EL (cell line): ENCODE measurements around the gene PPP6R3.
"Not testable (repeated sequence)": the region's sequence is repeated elsewhere in the genome, so short reads cannot be mapped to it uniquely, and the experiment has no call there.

ENCODE experiments used
- DNase-seq: peaks from one replicate; pipeline ENCODE4 v3.0.0-alpha.2; 2016

Gene PPP6R3, protein sequence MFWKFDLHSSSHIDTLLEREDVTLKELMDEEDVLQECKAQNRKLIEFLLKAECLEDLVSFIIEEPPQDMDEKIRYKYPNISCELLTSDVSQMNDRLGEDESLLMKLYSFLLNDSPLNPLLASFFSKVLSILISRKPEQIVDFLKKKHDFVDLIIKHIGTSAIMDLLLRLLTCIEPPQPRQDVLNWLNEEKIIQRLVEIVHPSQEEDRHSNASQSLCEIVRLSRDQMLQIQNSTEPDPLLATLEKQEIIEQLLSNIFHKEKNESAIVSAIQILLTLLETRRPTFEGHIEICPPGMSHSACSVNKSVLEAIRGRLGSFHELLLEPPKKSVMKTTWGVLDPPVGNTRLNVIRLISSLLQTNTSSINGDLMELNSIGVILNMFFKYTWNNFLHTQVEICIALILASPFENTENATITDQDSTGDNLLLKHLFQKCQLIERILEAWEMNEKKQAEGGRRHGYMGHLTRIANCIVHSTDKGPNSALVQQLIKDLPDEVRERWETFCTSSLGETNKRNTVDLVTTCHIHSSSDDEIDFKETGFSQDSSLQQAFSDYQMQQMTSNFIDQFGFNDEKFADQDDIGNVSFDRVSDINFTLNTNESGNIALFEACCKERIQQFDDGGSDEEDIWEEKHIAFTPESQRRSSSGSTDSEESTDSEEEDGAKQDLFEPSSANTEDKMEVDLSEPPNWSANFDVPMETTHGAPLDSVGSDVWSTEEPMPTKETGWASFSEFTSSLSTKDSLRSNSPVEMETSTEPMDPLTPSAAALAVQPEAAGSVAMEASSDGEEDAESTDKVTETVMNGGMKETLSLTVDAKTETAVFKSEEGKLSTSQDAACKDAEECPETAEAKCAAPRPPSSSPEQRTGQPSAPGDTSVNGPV

DNA sequence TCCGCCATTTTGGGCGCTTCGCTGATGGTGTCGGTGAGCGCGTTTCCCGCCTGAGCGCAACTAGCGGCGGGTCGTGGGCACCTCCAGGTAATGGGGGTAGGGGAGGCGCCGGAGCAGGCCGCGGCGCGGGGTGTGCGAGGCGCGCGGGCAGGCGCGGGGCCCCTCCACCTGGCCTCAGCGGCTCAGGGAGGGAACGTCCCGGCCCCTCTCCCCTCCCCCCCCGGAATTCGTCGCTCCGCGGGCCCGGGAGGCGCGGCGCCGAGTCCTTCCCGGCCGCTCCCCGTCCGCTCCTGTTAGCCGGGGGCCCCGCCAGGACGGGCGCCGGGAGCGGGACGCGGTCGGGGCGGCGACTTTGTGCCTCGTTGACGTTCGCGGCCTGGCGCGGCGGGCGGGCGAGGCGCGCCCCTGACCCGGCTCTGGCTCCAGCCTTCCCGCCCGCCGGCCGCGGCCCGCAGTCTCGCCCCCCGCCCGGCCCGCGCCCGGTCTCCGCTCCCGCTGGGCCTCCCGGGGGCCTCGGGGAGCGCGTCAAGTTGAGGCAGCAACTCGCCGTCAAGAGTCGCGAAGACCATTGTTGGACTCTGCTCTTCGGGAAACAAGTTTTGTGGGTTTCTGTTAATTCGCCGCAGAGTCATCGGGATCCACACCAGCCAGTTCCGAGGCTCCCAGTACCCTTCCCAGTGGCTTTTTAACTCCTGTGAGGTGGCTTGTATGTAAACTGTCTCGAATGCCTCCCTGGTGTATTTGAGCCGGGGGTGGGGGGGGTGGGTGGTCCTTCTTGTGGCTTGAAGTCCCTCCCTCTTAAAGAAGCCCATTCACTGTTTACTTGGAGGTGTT lies at the start of gene PPP6R3:
PPP6R3 (plus strand) TSS at position 12 of the 834 bp plus-strand sequence. CDS start 76,913 bp downstream, outside the sequence.
- DNase-seq = peak; percentile 26

DNA sequence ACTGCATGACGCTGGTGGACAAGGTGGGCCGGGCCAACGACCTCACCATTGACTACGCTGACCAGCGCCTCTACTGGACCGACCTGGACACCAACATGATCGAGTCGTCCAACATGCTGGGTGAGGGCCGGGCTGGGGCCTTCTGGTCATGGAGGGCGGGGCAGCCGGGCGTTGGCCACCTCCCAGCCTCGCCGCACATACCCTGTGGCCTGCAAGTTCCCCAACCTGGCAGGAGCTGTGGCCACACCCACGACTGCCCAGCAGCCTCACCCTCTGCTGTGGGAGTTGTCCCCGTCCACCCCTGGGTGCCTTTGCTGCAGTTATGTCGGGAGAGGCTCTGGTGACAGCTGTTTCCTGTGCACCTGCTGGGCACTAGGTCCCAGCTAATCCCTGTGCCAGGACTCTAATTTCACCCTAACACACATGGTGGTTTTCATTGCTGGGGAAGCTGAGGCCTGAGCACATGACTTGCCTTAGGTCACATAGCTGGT lies 49.0 kb upstream of the PPP6R3 start:
- DNase-seq = no peak

- DNase-seq = no peak
Measured at GRCh38 chr11:68412593-68413475, 47.7 kb upstream of the PPP6R3 start.

- no peak for DNase-seq
Measured at GRCh38 chr11:68413591-68413999, 47.0 kb upstream of the PPP6R3 start.

- DNase-seq = no peak
Measured at GRCh38 chr11:68414496-68415221, 45.9 kb upstream of the PPP6R3 start.

GRCh38 chr11:68416070-68416578 lies 44.4 kb upstream of the PPP6R3 start:
- DNase-seq = no peak

DNA sequence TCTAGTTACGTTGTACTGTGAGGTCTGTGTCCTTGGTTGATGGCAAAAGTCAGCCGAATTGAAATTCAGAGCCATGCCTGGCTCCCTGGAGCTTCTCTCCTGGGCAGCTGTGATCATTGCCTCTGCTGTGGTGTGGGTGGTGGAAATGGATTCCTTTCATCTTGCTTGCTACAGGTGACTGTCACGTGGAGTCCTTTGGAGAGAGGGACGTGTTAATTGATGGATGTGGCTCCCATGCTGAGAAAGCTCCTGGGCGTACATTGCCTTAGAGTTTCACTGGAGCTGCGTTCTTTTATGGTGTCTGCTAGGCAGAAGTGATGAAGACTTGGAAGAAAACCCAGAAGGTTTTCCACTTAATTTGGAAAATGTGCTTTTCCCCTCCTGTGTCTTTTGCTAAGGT lies 41.9 kb upstream of the PPP6R3 start:
- no peak for DNase-seq

GRCh38 chr11:68420171-68420570 lies 40.4 kb upstream of the PPP6R3 start:
- no peak for DNase-seq

DNA sequence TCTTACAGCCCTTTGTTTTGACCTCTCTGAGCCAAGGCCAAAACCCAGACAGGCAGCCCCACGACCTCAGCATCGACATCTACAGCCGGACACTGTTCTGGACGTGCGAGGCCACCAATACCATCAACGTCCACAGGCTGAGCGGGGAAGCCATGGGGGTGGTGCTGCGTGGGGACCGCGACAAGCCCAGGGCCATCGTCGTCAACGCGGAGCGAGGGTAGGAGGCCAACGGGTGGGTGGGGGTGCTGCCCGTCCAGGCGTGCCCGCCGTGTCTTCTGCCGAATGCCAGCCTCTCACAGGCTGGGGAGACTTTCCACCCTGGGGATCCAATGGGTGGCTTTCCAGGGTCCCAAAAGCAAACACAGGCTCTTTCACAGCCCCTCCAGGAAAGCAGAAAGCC lies 37.1 kb upstream of the PPP6R3 start:
- no peak for DNase-seq

DNA sequence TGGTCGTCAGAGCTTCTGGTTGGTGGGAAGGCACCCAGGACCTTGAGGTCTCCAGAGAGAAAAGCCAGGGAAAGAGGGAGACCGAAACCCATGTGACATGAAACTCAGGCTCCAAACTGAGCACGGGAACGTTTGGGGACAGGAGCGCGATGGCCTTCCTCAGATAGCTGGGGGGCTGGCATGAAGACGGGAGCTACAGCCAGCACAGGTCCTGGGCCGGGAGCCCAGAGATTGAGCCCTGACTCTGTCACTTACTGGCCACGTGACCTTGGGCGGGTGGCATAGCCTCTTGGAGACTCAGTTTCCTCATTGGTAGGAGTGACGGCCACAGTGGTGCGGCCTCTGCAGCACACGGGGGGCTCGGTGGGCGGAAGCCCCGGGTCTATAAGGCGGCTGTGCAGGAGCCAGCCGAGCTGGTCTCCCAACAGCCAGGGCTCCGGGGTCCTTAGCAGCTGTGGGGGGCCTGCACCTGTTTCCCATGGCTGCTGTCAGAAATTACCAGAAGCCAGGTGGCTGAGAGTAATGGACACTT lies 36.4 kb upstream of the PPP6R3 start:
- DNase-seq = no peak

DNA sequence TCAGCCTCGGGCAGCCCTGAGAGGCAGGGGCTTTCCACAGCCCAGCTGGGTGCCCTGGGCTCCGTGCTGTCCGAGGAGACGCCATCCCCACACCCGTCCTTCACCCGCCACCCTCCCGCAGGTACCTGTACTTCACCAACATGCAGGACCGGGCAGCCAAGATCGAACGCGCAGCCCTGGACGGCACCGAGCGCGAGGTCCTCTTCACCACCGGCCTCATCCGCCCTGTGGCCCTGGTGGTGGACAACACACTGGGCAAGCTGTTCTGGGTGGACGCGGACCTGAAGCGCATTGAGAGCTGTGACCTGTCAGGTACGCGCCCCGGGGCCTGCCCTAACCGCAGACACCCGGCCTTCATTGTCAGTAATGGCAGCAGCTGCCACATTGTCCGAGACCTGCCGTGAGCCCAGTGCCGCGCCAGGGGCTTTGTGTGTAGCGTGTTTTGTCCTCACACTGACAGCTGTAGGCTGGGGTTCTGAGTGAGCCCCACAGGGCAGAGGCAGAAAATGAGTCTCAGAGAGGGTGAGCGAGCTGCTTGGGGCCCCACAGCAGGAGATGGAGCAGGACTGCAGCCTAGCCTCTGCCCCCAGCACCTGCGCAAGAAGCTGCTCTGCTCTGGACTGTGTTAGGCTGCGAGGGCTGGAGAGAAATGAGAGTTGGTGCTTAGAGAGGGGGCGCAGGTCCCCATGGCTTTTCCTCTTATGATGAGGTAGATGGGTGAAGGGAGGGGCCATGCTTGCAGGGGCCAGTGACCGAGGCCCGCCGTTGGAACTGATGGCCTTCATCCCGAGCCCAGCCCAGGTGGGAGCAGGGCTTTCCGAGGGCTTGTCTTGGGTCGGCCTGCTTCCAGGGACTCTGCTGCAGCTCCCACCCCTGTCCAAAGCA lies 35.3 kb upstream of the PPP6R3 start:
- no peak for DNase-seq

DNA sequence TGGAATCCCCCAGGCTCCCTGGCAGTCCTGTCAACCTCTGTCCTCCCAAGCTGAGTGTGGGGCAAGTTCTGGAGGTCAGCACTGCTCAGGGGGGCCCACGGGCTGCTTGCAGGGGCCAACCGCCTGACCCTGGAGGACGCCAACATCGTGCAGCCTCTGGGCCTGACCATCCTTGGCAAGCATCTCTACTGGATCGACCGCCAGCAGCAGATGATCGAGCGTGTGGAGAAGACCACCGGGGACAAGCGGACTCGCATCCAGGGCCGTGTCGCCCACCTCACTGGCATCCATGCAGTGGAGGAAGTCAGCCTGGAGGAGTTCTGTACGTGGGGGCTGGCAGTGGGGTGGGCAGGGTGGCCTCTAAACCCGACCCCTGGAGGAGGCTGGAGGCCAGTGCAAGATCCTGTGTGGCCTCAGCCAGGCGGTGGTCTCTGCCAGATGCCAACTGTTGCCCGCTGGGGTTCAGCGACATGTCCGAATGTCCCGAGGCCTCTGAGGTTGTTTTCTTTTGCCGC lies 34.6 kb upstream of the PPP6R3 start:
- DNase-seq = no peak

GRCh38 chr11:68429661-68430060 lies 30.9 kb upstream of the PPP6R3 start:
- no peak for DNase-seq

- no peak for DNase-seq
Measured at GRCh38 chr11:68430384-68430783, 30.2 kb upstream of the PPP6R3 start.

DNA sequence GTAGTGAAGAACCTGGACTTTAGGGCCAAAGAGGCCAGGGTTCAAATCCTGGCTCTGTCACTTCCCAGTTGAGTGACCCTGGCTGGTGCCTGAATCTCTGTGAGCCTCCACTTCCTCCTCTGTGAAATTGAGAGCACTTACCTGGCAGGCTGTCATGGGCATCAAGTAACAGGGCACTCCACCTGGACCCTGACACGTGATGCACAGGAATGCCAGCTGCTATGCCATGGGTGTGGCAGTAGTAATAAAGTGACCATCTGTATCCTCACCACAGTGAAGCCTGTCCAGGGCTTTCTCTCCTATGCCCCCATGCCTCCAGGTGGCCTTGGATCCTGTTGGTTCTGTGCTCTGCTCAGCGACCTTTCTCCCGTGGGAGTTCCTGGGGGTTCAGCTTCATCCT lies 29.8 kb upstream of the PPP6R3 start:
- DNase-seq = no peak

GRCh38 chr11:68431984-68432645 lies 28.4 kb upstream of the PPP6R3 start:
- DNase-seq = no peak

DNA sequence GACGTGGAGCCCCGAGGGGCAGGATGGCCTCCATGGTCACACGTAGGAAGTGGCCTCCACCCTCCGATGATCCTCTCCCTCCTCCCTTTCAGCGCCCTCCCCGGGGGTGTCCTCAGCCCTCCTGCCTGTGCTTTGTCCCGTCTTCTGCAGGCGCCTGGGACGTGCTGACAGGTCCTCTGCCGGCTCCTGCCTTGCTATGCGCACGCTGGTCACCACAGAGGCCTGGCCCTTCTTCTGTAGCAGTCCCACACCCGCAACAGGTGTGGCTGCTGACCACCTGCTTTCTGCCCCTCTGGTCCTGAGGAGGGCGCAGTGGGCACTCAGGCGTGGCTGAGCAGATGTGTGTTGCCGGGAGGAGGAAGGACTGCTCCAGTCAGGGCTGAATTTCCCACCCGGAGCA lies 27.7 kb upstream of the PPP6R3 start:
- no peak for DNase-seq

DNA sequence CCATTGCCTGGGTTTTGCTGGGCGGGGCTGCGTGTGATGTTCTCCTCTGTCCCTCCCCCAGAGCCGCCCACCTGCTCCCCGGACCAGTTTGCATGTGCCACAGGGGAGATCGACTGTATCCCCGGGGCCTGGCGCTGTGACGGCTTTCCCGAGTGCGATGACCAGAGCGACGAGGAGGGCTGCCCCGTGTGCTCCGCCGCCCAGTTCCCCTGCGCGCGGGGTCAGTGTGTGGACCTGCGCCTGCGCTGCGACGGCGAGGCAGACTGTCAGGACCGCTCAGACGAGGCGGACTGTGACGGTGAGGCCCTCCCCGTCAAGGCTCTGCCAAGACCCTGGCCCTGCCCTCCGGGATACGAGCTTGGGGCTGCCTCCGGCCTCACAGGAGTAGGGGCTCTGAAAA lies 27.0 kb upstream of the PPP6R3 start:
- DNase-seq = no peak

DNA sequence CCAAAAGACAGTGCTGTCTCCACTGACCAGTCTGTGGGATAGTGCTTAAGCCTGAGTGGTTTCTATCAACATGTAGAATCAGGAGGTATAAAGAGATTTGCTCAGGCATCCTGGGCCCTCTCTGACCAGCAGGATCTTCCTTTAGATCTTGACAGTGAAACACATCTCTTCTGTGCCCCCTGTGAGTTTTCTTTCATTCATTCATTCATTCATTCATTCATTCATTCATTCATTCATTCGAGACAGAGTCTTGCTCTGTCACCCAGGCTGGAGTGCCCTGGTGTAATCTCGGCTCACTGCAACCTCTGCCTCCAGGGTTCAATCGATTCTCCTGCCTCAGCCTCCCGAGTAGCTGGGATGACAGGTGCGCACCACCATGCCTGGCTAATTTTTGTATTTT lies 26.4 kb upstream of the PPP6R3 start:
- DNase-seq = not testable (repeated sequence)
